Endothelial cell of umbilical vein (primary cell): ENCODE measurements around the gene PDE10A. TPM values are rescaled to one million over a fixed set of nuclear protein-coding genes. Genes with fewer than 3 reads are reported as not detected.

Source experiments
- BruUV-seq: library from RNA; stranded (reverse); fragments of 400-500 nt; replicated peaks from 2 replicates; lab custom pipeline; 2021; lab: Mats Ljungman, UMichigan
- CTCF ChIA-PET: fragments of 300-600, 350-600 bp; sonication (Branson Sonifier 250); formaldehyde crosslinking; loops from one replicate; lab custom pipeline; 2021; ENCODE audit warnings: antibody characterized with exemption, inconsistent platforms; lab: Charles Lee
- POLR2A ChIA-PET: fragments of 300-600, 350-600 bp; sonication (Branson Sonifier 250); formaldehyde crosslinking; loops from one replicate; lab custom pipeline; 2021; ENCODE audit warnings: antibody characterized with exemption, inconsistent platforms; lab: Charles Lee
- DNase-seq: peaks from one replicate; pipeline ENCODE4 v3.0.0-alpha.2; 2011; ENCODE audit warnings: low read depth, low spot score
- FAIRE-seq: peaks from 2 replicates; lab custom pipeline; 2011; peaks lifted over from hg19 to GRCh38; lab: Jason Lieb, UNC
- H2AFZ ChIP-seq: 2 replicates; pipeline ENCODE4 v1.6.0; 2012; ENCODE audit warnings: low read depth, low read length, control low read depth, inconsistent platforms
- H3K27ac ChIP-seq: 2 replicates; pipeline ENCODE4 v1.5.1; 2011; ENCODE audit warnings: low read depth, mild to moderate bottlenecking, control low read depth, low read length, moderate library complexity; ENCODE audit not compliant: insufficient read depth
- H3K27me3 ChIP-seq, 2 experiments: 2 replicates each; pipeline versions ENCODE4 v1.6.0 to v1.6.1; 2011; ENCODE audit warnings: low read length in 2 of 2, mixed read lengths in 1 of 2; ENCODE audit not compliant: control insufficient read depth in 2 of 2, insufficient read depth in 2 of 2
- H3K36me3 ChIP-seq, 2 experiments: 2 replicates in 1 of 2; 3 replicates in 1 of 2; pipeline ENCODE4 v1.5.1; 2011; ENCODE audit warnings: low read length in 2 of 2, mild to moderate bottlenecking in 1 of 2, moderate library complexity in 1 of 2; ENCODE audit not compliant: control insufficient read depth in 2 of 2, insufficient read depth in 2 of 2; ENCODE audit errors: extremely low read depth in 1 of 2
- H3K4me1 ChIP-seq: 3 replicates; pipeline ENCODE4 v1.5.1; 2011; ENCODE audit warnings: mild to moderate bottlenecking, low read length; ENCODE audit not compliant: control insufficient read depth, insufficient read depth; ENCODE audit errors: extremely low read depth
- H3K4me2 ChIP-seq: 2 replicates; pipeline ENCODE4 v1.6.1; 2011; ENCODE audit warnings: low read length, control low read depth, mixed read lengths; ENCODE audit not compliant: insufficient read depth
- H3K4me3 ChIP-seq, 3 experiments: fragments of 200-600 bp in 1 of 3; sonication (generic), shearing (Covaris generic) in 1 of 3; replicated peaks in 1 of 3; 2 replicates each; pipeline ENCODE4 v1.5.1; 2011 to 2016; ENCODE audit warnings: control low read depth in 3 of 3, low read length in 3 of 3, mild to moderate bottlenecking in 2 of 3, inconsistent platforms in 1 of 3, low read depth in 1 of 3, moderate library complexity in 1 of 3; ENCODE audit not compliant: insufficient read depth in 1 of 3
- H3K79me2 ChIP-seq: 2 replicates; pipeline ENCODE4 v1.6.0; 2012; ENCODE audit warnings: low read length, inconsistent platforms; ENCODE audit not compliant: control insufficient read depth, insufficient read depth
- H3K9ac ChIP-seq: replicated peaks from 2 replicates; pipeline ENCODE3; 2011; ENCODE audit warnings: low read length, control low read depth; ENCODE audit not compliant: insufficient read depth; ENCODE audit errors: extremely low read depth
- H3K9me1 ChIP-seq: replicated peaks from 3 replicates; pipeline ENCODE4 v1.6.0; 2011; ENCODE audit warnings: mild to moderate bottlenecking, low read length; ENCODE audit not compliant: control insufficient read depth, insufficient read depth; ENCODE audit errors: extremely low read depth
- H3K9me3 ChIP-seq: replicated peaks from 2 replicates; pipeline ENCODE4 v1.5.1; 2012; ENCODE audit warnings: low read length, inconsistent platforms; ENCODE audit not compliant: control insufficient read depth, insufficient read depth
- H4K20me1 ChIP-seq: replicated peaks from 2 replicates; pipeline ENCODE3; 2011; ENCODE audit warnings: mild to moderate bottlenecking, low read length; ENCODE audit not compliant: control insufficient read depth, insufficient read depth; ENCODE audit errors: extremely low read depth
- EZH2 ChIP-seq: IDR thresholded peaks from 2 replicates; pipeline ENCODE4 v1.6.1; 2012; ENCODE audit warnings: borderline replicate concordance, low read depth, mild to moderate bottlenecking, moderate library complexity, low read length, inconsistent platforms; ENCODE audit not compliant: severe bottlenecking
- FOS ChIP-seq: IDR thresholded peaks from 2 replicates; pipeline ENCODE4 v1.6.1; 2011; ENCODE audit warnings: mild to moderate bottlenecking, low read length, moderate library complexity, borderline replicate concordance; ENCODE audit not compliant: insufficient read depth
- GATA2 ChIP-seq: IDR thresholded peaks from 2 replicates; pipeline ENCODE4 v1.7.0; 2011; ENCODE audit warnings: low read depth, mild to moderate bottlenecking, moderate library complexity, mixed read lengths, low read length; ENCODE audit not compliant: insufficient read length, insufficient read depth
- JUN ChIP-seq: IDR thresholded peaks from 2 replicates; pipeline ENCODE4 v1.6.1; 2011; ENCODE audit warnings: borderline replicate concordance, low read depth; ENCODE audit not compliant: insufficient read length, insufficient read depth
- MYC ChIP-seq: IDR thresholded peaks from one replicate; pipeline ENCODE4 v1.6.1; 2011; ENCODE audit warnings: mild to moderate bottlenecking, low read depth, low read length
- POLR2A ChIP-seq: IDR thresholded peaks from 2 replicates; pipeline ENCODE4 v1.6.1; 2012; ENCODE audit warnings: low read depth, mild to moderate bottlenecking, control low read depth, low read length
- POLR2AphosphoS5 ChIP-seq: IDR thresholded peaks from 2 replicates; pipeline ENCODE4 v1.6.1; 2012; ENCODE audit warnings: low read depth, mild to moderate bottlenecking, control low read depth, low read length, moderate library complexity; ENCODE audit not compliant: insufficient read depth
- dilution Hi-C: fragments of 300-500 bp; cut with MboI; formaldehyde crosslinking; loops from one replicate; pipeline ENCODE4 v1.15.0; 2019; ENCODE audit warnings: low sequenced_read_pairs; ENCODE audit not compliant: extremely low pct_ligation_motif_present
- intact Hi-C: fragments of 100-400 bp; cut with micrococcal nuclease; formaldehyde crosslinking; loops from one replicate; pipeline ENCODE4 v1.10.0; 2022
- polyA plus RNA-seq, 4 experiments: library from polyadenylated mRNA; depleted of rRNA in 3 of 4; stranded (reverse) in 3 of 4; unstranded in 1 of 4; fragments of >200 nt; gene quantifications; 2 replicates each; pipeline versions ENCODE4 v1.2.1 to v1.2.3, GENCODE V29; 2011 to 2012; ENCODE audit warnings: missing spikeins in 1 of 4
- total RNA-seq: library from RNA; stranded (reverse); gene quantifications from 2 replicates; pipeline ENCODE4 v1.2.3, GENCODE V29; 2021
- TF ChIP-seq, protein P1 (sequence below): IDR thresholded peaks from 2 replicates; pipeline ENCODE4 v1.6.1; 2011; ENCODE audit not compliant: insufficient read depth, insufficient read length
- TF ChIP-seq, protein P2 (sequence below), 2 donors: IDR thresholded peaks; 1 replicate in 1 of 2; 2 replicates in 1 of 2; pipeline ENCODE4 v1.5.1; 2011; ENCODE audit warnings: low read length in 2 of 2, mild to moderate bottlenecking in 2 of 2, moderate library complexity in 2 of 2, control low read depth in 1 of 2, inconsistent platforms in 1 of 2, low read depth in 1 of 2; ENCODE audit not compliant: insufficient read depth in 1 of 2; ENCODE audit errors: extremely low read depth in 1 of 2

Gene PDE10A
- total and polyA plus RNA-seq, 2 donors (not counting 3 experiments of a cell fraction or from before 2014, with no cell fraction given), result 0.86 to 2.9 TPM

DNA sequence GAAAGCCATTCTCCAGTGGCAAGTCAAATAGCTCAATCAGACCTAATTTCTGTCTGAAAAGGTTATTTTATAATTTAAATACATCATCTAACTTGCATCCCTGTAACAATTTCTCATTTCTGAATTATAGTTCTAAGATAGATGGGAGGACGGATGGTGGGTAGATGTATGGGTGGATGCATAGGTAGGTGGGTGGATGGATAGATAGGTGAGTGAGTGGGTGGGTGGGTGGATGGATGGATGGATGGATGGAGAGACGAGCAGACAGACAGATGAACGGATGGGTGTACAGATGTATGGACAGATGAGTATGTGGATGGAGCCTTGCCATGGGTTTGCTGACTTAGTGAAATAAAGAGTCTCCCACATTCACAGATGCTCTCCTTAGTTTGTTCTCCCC, 20.0 kb downstream of the PDE10A start:
- Histone ChIP-seq H3K27ac (no peak overlapping the region), H3K36me3 (no peaks in the 10 kb centered on the region), H2AFZ (no peak overlapping the region), H3K9me1 (no peaks in the 10 kb centered on the region), H3K27me3 (no peaks in the 10 kb centered on the region), H4K20me1 (no peaks in the 10 kb centered on the region), H3K9me3 (no peaks in the 10 kb centered on the region), H3K4me2 (no peak overlapping the region), H3K79me2 (no peaks in the 10 kb centered on the region), H3K4me1 (no peaks in the 10 kb centered on the region), H3K9ac (no peak overlapping the region), H3K4me3 (no peak overlapping the region)
- intact Hi-C loops, result no loop called here
- DNase-seq, result no peak
- TF ChIP-seq POLR2A, result no peak
- no peak for TF ChIP-seq JUN
- no peak for TF ChIP-seq MYC
- TF ChIP-seq, protein P1, sequence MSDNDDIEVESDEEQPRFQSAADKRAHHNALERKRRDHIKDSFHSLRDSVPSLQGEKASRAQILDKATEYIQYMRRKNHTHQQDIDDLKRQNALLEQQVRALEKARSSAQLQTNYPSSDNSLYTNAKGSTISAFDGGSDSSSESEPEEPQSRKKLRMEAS, result no peak
- no peak for TF ChIP-seq POLR2AphosphoS5
- TF ChIP-seq, protein P2, sequence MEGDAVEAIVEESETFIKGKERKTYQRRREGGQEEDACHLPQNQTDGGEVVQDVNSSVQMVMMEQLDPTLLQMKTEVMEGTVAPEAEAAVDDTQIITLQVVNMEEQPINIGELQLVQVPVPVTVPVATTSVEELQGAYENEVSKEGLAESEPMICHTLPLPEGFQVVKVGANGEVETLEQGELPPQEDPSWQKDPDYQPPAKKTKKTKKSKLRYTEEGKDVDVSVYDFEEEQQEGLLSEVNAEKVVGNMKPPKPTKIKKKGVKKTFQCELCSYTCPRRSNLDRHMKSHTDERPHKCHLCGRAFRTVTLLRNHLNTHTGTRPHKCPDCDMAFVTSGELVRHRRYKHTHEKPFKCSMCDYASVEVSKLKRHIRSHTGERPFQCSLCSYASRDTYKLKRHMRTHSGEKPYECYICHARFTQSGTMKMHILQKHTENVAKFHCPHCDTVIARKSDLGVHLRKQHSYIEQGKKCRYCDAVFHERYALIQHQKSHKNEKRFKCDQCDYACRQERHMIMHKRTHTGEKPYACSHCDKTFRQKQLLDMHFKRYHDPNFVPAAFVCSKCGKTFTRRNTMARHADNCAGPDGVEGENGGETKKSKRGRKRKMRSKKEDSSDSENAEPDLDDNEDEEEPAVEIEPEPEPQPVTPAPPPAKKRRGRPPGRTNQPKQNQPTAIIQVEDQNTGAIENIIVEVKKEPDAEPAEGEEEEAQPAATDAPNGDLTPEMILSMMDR (IDR thresholded peaks at IDR 0.05; ENCODE audit: extremely low read depth in 1 of 2, insufficient read depth in 1 of 2, low read depth in 1 of 2, low read length in 2 of 2), result no peak
- no peak for TF ChIP-seq FOS
- no peak for TF ChIP-seq EZH2
- TF ChIP-seq GATA2, result no peak
- CTCF ChIA-PET, result interaction anchor here (0.7 kb wide), 1 partner anchor 9 kb away, joined by 3 read pairs; no protein-coding TSS in a partner anchor
- POLR2A ChIA-PET, result no interaction called here
- dilution Hi-C loops, result no loop called here
- FAIRE-seq, result no peak
- BruUV-seq, result no TSS peak
